Hematopoietic multipotent progenitor cell treated with erythropoietin and hydrocortisone succinate and interleukin-3 and kit ligand, for 4 days (in vitro differentiated cells): Measurements from ENCODE around the gene CYP21A2.
"Not testable (repeated sequence)": the region's sequence is repeated elsewhere in the genome, so short reads cannot be mapped to it uniquely, and the experiment has no call there.

Experiments used
- DNase-seq: peaks from one replicate; pipeline ENCODE4 v3.0.0-alpha.2; 2015

CYP21A2 gene

GRCh38 chr6:32055756-32056155, 17.5 kb downstream of the CYP21A2 start:
- DNase-seq: not testable (repeated sequence)

DNA sequence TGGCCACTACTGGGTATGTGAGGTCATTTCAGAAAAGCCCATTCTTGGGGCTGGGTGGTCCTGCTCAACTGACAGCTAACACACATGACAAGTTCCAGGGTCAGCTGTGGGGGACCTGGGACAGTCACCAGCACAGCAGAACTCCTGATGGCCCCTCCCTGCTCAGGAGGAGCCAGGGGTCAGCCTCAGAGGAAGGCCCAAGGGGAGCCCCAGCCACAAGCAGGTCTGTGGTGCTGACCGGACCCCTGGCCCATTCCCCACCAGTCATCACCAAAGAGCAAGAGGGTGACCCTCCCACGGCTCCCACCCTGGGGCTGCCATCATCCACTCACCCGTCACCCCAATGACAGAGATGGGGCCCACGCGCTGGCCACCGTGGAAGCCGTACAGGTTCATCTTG, 18.0 kb downstream of the CYP21A2 start:
- no peak for DNase-seq

- no peak for DNase-seq
Measured at GRCh38 chr6:32057966-32058365, 19.8 kb downstream of the CYP21A2 start.

- no peak for DNase-seq
Measured at GRCh38 chr6:32058511-32058963, 20.3 kb downstream of the CYP21A2 start.

DNA sequence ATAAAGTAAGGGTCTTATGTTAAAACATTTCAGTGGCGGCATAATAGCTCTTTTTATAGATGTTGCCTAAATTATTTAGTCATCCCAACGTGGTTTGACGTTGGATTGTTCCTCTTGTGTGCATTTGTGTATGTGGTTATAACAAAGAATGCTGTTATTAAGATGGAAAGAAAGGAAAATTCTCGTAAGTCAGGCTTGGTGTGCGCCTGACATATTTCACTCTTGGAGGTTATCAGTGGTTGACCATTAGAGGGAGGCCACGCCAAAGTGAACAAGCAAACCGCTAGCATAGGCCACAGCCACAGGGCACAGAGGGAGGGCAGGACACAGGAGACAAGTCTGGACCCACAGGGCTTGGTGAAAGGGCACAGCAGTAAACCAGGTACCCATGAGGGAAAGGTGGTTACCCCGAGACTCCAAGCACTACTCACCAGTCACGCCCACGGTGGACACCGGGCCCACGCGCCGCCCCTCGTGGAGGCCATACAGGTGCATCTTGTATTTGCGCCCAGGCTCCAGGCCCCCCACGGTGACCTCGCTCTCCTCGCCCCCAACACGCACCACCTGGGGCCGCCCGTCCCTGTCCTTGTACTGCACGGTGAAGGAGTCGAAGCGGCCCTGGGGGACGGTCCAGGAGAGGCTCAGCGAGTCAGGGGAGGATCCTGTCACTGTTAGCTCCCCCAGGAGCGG, 22.9 kb downstream of the CYP21A2 start:
- no peak for DNase-seq

DNA sequence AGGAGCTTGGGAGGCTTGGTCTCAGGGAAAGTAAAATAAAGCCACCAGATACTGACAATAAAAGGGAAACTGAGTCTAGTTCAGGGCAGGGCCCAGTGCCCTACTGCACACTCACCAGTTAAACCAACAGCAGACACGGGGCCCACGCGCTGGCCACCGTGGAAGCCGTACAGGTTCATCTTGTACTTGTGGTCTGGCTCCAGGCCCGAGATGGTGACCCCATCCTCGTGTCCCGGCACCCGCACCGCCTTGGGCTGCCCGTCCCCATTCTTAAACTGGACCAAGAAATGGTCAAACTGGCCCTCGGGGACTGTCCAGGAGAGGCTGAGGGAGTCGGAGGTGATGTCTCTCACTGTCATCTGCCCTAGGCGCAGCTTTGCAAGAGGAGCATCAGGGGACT, 26.5 kb downstream of the CYP21A2 start:
- DNase-seq: no peak

DNA sequence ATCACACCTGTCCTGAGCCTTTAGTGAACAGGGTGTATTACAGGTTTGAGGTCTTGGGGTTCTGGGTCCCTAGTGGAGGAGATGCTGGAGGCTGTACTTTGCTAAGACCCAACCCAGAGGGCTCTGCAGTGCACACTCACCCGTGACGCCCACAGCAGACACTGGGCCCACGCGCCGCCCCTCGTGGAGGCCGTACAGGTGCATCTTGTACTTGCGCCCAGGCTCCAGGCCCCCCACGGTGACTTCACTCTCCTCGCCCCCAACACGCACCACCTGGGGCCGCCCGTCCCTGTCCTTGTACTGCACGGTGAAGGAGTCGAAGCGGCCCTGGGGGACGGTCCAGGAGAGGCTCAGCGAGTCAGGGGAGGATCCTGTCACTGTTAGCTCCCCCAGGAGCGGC, 29.3 kb downstream of the CYP21A2 start:
- not testable (repeated sequence) for DNase-seq

GRCh38 chr6:32068315-32068714, 30.1 kb downstream of the CYP21A2 start:
- not testable (repeated sequence) for DNase-seq

- DNase-seq: no peak
Measured at GRCh38 chr6:32068867-32069266, 30.7 kb downstream of the CYP21A2 start.

DNA sequence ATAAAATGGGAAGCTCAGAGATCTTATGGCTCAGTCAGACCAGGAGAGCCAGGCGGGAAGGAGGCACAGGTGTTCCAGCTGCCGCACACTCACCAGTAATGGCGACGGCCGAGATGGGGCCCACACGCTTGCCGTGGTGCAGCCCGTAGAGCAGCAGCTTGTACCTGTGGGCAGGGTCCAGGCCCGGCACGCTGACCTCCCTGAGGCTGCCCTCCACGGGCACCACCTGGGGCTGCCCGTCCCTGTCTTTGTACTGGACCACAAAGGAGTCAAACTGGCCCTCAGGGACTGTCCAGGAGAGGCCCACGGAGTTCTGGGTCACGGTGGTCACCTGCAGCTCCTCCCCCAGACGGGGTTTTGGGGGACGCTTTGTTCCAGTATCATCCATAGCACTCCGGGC, 31.2 kb downstream of the CYP21A2 start:
- no peak for DNase-seq

GRCh38 chr6:32069878-32070515, 31.8 kb downstream of the CYP21A2 start:
- no peak for DNase-seq

- no peak for DNase-seq
Measured at GRCh38 chr6:32070814-32071543, 32.8 kb downstream of the CYP21A2 start.

GRCh38 chr6:32073101-32073500, 34.9 kb downstream of the CYP21A2 start:
- DNase-seq: no peak

DNA sequence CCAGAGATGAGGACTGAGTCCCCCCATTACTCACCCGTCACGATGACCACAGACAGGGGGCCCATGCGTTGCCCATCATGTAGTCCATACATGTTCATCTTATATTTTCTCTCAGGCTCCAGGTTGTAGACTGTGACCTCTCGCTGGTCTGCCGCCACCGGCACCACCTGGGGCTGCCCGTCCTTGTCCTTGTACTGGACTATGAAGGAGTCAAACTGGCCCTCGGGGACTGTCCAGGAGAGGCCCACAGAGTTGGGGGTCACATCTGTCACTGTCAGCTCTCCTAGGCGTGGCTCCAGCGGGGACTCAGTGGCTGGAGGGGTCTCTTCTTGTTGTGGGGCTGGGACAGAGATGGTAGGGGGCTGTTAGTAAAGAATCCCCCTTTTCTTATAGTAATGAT, 35.4 kb downstream of the CYP21A2 start:
- no peak for DNase-seq

DNA sequence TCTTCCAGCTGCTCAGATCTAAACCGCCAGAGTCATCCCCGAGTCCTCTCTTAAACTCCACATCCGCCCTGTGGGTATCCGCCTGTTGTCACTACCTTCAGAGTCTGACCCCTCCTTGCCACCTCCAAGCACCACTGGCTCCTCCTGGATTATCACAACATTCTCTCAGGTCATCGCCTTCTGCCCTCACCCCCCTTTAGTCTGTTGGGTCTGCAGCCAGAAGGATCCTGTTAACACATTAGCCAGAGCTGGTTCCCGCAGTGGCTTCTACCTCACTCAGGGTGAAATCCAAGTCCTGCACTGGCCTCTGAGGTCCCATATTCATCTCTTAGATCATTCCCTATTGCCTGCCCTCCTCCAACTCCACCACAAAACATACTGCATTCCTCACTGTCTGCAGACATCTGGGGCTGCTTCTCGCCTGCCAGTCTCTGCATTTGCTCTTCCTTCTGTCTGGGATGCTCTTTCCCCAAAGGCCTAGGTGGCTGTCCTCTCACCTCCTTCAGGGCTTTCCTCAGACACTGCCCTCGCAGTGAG, 36.8 kb downstream of the CYP21A2 start:
- no peak for DNase-seq

DNA sequence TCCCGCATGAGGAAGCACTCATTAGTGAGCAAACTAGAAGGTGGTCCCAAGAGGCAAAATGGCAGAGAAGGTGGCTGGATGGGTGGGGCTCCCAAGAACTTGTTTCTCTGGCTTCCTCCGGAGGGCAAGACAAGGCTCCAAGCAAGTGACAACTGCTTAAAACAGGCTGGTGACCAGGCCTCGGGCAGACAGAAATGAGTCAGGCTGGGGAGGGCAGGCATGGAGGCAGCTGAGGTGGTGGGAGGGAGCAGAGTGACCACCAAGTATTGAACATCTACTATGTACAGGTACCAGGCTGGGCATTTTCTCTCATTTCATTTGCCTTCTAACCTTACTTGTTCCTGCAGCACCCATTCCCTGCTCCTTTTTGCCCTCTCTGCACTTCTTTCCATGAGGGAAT, 37.6 kb downstream of the CYP21A2 start:
- no peak for DNase-seq

DNA sequence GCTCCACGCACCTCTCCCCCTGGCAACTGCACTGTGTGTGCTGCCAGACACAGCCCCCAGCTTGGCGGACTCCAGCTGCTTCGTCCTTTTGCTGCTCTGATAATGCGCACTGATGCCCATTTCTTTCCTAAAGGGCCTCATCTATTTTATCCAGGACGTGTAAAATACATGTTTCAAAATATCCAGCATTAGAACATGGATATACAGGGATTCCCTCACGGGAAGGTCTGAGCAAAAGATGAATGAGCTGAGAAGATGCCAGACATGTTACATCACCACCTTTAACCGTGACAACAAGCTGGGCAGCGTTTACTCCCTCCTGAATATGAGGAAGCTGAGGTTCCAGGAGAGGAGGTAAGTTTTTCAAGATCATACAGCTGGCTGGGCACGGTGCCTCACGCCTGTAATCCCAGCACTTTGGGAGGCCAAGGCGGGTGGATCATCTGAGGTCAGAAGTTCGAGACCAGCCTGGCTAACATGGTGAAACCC, 38.1 kb downstream of the CYP21A2 start:
- DNase-seq: peak; percentile 15

DNA sequence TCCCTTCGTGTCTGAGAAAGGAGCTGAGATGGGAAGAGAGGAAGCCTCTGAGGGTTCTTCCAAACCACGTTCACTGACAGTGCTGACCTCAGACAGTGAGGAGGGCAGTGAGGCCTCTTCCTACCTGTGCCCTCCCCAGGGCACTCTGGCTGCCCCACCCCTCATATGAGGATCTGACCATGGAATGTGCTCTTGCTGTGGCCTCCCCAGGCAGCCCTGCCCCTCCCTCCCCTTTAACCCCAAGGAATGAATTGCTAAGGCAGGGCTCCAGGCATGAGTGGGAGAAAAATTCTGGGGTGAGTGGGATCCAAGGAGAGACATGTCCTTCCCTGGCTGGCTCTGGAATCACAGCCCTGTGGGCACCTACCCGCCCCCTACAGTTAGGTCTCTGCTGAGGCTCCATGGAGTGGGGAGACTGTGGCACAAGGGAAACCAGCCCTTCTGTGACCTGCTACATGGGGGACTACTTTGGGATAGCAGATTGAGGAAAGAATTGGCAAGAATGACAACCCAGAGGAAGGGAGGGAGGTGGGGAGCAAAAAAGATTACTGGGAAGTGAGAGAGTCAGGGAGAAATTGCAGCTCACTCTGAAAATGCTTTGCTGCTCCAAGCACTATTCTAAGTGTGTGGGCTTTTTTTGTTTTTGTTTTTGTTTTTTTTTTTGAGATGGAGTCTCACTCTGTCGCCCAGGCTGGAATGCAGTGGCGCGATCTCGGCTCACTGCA, 41.5 kb downstream of the CYP21A2 start:
- no peak for DNase-seq

DNA sequence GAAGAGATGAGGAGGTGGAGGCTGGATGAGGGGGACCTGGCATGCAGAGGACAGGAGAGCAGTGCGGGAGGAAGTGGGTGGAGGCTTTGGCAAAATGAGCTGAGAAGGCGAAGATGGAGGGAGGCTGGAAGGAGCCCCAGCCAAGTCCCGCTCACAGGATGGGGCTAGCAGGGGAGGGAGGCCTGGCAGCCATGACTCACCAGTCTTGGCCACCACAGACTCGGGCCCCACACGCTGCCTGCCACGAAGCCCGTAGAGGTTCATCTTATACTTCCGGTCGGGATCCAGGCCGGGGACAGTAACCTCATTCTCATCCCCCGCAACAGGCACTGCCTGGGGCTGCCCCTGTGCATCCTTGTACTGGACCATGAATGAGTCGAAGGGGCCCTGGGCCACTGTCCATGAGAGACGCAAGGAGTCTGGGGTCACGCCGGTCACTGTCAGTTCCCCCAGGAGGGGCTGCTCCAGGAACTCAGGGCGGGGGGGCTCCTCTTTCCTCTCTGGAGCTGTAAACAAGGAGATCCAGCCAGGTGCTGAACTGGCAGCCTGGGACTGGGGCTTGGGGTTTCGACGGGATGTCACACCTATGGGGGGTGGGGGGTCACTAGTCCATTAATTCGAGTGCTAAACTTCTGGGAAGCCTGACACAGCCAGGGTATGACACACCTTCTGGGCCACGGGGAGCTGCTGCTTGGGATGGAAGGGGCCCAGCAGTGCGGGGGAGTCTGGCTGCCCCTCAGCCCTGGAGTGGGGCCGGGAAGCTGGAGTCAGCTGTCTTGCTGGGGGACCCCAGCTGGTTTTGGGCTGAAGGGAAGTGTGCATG, 43.2 kb downstream of the CYP21A2 start:
- DNase-seq: no peak

- DNase-seq: no peak
Measured at GRCh38 chr6:32082478-32082877, 44.3 kb downstream of the CYP21A2 start.

DNA sequence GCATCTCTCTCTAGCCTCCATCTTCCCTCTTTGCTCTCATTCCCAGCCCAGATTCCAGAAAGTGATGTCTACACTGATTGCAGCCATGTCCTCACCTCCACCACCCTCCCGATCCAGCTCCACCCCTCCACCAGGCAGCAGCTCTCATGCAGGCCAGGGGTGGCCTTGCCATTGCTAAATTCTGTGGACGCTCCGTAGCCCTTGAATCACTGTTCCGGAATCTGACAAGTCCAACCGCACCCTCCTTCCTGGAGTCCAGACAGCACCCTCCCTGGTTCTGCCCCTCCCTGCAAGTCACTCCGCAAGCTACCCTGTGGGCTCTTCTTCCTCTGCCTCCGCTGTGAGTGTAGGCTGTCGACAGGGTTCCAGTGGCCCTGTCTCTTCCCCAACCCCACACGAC, 44.7 kb downstream of the CYP21A2 start:
- DNase-seq: no peak
